Measurements from ENCODE around the gene YAE1. TPM values are rescaled to one million over a fixed set of nuclear protein-coding genes. Genes with fewer than 3 reads are reported as not detected.

YAE1 gene
- total and polyA plus RNA-seq, 4 experiments from 2014 or later, result 13.1 to 27.5 (median 20.6) TPM

- ChIA-PET POLR2A (ENCODE audit: partially characterized antibody) (interaction anchor here (1.6 kb wide), 1 partner anchor 14 kb away, joined by 3 read pairs; no protein-coding TSS in a partner anchor), CTCF (ENCODE audit: partially characterized antibody) (interaction anchor here (5.5 kb wide), 1 partner anchor 41 kb away, joined by 65 read pairs; no protein-coding TSS in a partner anchor)
- H3K36me3 ChIP-seq (ENCODE audit: insufficient read depth, low read length), result no peaks in the 10 kb centered on the region
- peaks cover 4% of the 10 kb centered on the region in 2 donors for H3K27me3 Mint-ChIP-seq
- no peaks in the 10 kb centered on the region for H3K9me3 ChIP-seq (ENCODE audit: control insufficient read depth in 1 of 2, low read length in 2 of 2)
- H3K27me3 ChIP-seq (ENCODE audit: insufficient read depth, low read length), result no peaks in the 10 kb centered on the region
- H3K4me3 Mint-ChIP-seq, result no peak overlapping the region
- DNase-seq, result no peak
- H3K36me3 Mint-ChIP-seq, result peaks cover 0 to 9% of the 10 kb centered on the region in 2 donors
- H3K4me3 ChIP-seq (ENCODE audit: low read length in 2 of 2), result no peak overlapping the region
- peaks cover 27% of the 10 kb centered on the region for H3K4me1 ChIP-seq (ENCODE audit: insufficient read depth, low read length)
- intact Hi-C loops (cut with micrococcal nuclease), result loop anchor here (2.0 kb wide), 1 partner anchor 14 kb away; no protein-coding TSS in a partner anchor
- no peak overlapping the region for H3K27ac ChIP-seq (ENCODE audit: low read depth, low read length)
- H3K9me3 Mint-ChIP-seq, result no peaks in the 10 kb centered on the region
- no peak overlapping the region for H3K27ac Mint-ChIP-seq
- H3K4me1 Mint-ChIP-seq, result peaks cover 20 to 36% (median 24%) of the 10 kb centered on the region in 4 donors
These were observed 54.3 kb downstream of the YAE1 start for GRCh38 chr7:39620486-39620885.

GRCh38 chr7:39621261-39621660 lies 55.1 kb downstream of the YAE1 start:
- CTCF ChIA-PET (ENCODE audit: partially characterized antibody), result interaction anchor here (5.5 kb wide), 1 partner anchor 42 kb away, joined by 65 read pairs; no protein-coding TSS in a partner anchor
- POLR2A ChIA-PET (ENCODE audit: partially characterized antibody), result interaction anchor here (1.6 to 3.8 kb wide), 2 partner anchors 13 to 41 kb away, joined by 3 to 21 read pairs; no protein-coding TSS in a partner anchor
- H3K9me3 ChIP-seq (ENCODE audit: control insufficient read depth in 1 of 2, low read length in 2 of 2), result no peaks in the 10 kb centered on the region
- H3K4me3 ChIP-seq (ENCODE audit: low read length in 2 of 2), result no peak overlapping the region
- DNase-seq, result no peak
- H3K27ac ChIP-seq (ENCODE audit: low read depth, low read length), result no peak overlapping the region
- Mint-ChIP-seq H3K4me1 (peaks cover 24 to 44% (median 30%) of the 10 kb centered on the region in 4 donors), H3K27ac (no peak overlapping the region), H3K9me3 (no peaks in the 10 kb centered on the region), H3K27me3 (no peaks in the 10 kb centered on the region), H3K36me3 (peaks cover 0 to 9% of the 10 kb centered on the region in 2 donors), H3K4me3 (no peak overlapping the region)
- no peaks in the 10 kb centered on the region for H3K27me3 ChIP-seq (ENCODE audit: insufficient read depth, low read length)
- intact Hi-C loops (cut with micrococcal nuclease), result loop anchor here (2.0 kb wide), 1 partner anchor 14 kb away; no protein-coding TSS in a partner anchor
- peaks cover 35% of the 10 kb centered on the region for H3K4me1 ChIP-seq (ENCODE audit: insufficient read depth, low read length)
- no peaks in the 10 kb centered on the region for H3K36me3 ChIP-seq (ENCODE audit: insufficient read depth, low read length)

- intact Hi-C loops (cut with micrococcal nuclease), result loop anchor here (2.0 kb wide), 3 partner anchors 15 to 111 kb away; no protein-coding TSS in a partner anchor
- Mint-ChIP-seq H3K4me1 (peaks cover 27 to 50% (median 36%) of the 10 kb centered on the region in 4 donors), H3K27ac (peak overlapping the region in 6 of 7 donors; percentile 84 to 95 (median 94)), H3K4me3 (peak overlapping the region; percentile 88 to 99 (median 88)), H3K27me3 (no peaks in the 10 kb centered on the region), H3K9me3 (no peaks in the 10 kb centered on the region), H3K36me3 (peaks cover 0 to 9% of the 10 kb centered on the region in 2 donors)
- Histone ChIP-seq H3K4me1 (ENCODE audit: insufficient read depth, low read length) (peaks cover 41% of the 10 kb centered on the region), H3K36me3 (ENCODE audit: insufficient read depth, low read length) (no peaks in the 10 kb centered on the region), H3K9me3 (ENCODE audit: control insufficient read depth in 1 of 2, low read length in 2 of 2) (no peaks in the 10 kb centered on the region), H3K27ac (ENCODE audit: low read depth, low read length) (no peak overlapping the region), H3K4me3 (ENCODE audit: low read length in 2 of 2) (no peak overlapping the region), H3K27me3 (ENCODE audit: insufficient read depth, low read length) (no peaks in the 10 kb centered on the region)
- POLR2A ChIA-PET (ENCODE audit: partially characterized antibody), result interaction anchor here (0.9 to 3.8 kb wide), 10 partner anchors 12 to 330 kb away, joined by 3 to 43 read pairs (median 10); no protein-coding TSS in a partner anchor
- DNase-seq, result no peak
- CTCF ChIA-PET (ENCODE audit: partially characterized antibody), result interaction anchor here (1.0 to 5.5 kb wide), 5 partner anchors 9 to 125 kb away, joined by 3 to 65 read pairs (median 6); no protein-coding TSS in a partner anchor
These were observed 55.7 kb downstream of the YAE1 start for GRCh38 chr7:39621784-39622411.

Other genes starting within 250 kb of the YAE1 start
- 10 to 100 TPM; 46.3 to 47.7 TPM for gene RALA, start 57.2 kb downstream of the YAE1 start, total RNA-seq
- gene RALA, start 57.2 kb downstream of the YAE1 start, polyA plus RNA-seq, result 10 to 100 TPM; 31.6 to 50.5 TPM